Upper lobe of left lung (tissue), 4 donors: ENCODE results near the gene PGS1.

Source experiments
- CTCF ChIP-seq, 6 experiments: fragments of 450-650 bp in 4 of 6; fragments of 200-600 bp in 2 of 6; sonication (generic) in 2 of 6; IDR thresholded peaks; one replicate each; pipeline ENCODE4 v1.5.1; 2016 to 2019; ENCODE audit warnings: antibody characterized with exemption in 6 of 6
- EP300 ChIP-seq, 4 donors: sonication (generic); formaldehyde crosslinking; IDR thresholded peaks; one replicate each; pipeline ENCODE4 v1.5.1; 2017; ENCODE audit warnings: antibody characterized with exemption in 4 of 4, control low read depth in 2 of 4
- POLR2A ChIP-seq, 4 donors: fragments of 450-650 bp; IDR thresholded peaks; one replicate each; pipeline ENCODE4 v1.5.1; 2016 to 2017; ENCODE audit warnings: antibody characterized with exemption in 4 of 4, mild to moderate bottlenecking in 2 of 4
- POLR2AphosphoS5 ChIP-seq, 2 donors: sonication (generic); formaldehyde crosslinking; IDR thresholded peaks; one replicate each; pipeline ENCODE4 v1.5.1; 2017; ENCODE audit warnings: antibody characterized with exemption in 2 of 2

- no peak for TF ChIP-seq CTCF (IDR thresholded peaks at IDR 0.05)
- TF ChIP-seq POLR2A (IDR thresholded peaks at IDR 0.05), result no peak
- no peak for TF ChIP-seq POLR2AphosphoS5 (IDR thresholded peaks at IDR 0.05)
- TF ChIP-seq EP300 (IDR thresholded peaks at IDR 0.05), result no peak
Measured at GRCh38 chr17:78473951-78474613, 95.6 kb downstream of the PGS1 start.
